ENCODE data around the gene AHNAK2.
"Not testable (repeated sequence)": the region's sequence is repeated elsewhere in the genome, so short reads cannot be mapped to it uniquely, and the experiment has no call there.

AHNAK2 gene

DNA sequence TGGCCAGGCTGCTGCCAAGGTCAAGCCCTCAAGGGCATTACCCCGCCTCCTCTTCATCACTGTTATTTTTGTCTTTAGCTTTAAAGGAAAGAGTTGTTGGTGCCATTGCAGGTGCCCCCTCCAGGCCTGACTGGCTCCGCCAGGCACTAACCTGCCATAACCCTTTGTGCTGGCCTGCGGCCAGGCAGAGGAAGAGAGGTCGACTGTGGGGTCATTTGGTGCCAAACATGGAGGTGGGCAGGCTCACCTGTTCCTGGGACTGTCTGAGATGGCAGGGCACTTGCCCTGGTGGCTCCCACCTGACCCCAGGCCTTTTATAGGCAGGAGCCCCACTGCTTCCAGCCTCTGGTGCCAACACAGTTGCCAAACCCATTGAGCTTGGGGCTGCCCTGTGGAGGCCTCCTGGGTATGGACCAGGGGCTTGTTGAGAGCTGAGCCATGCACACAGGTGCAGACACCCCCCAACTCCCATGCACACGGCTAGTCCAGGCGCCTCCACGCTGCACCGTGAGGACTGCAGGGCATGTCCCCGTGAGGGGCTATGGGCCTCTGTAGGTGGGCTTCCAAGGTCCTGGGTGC lies 82.9 kb downstream of the AHNAK2 start:
- DNase-seq: no peak

DNA sequence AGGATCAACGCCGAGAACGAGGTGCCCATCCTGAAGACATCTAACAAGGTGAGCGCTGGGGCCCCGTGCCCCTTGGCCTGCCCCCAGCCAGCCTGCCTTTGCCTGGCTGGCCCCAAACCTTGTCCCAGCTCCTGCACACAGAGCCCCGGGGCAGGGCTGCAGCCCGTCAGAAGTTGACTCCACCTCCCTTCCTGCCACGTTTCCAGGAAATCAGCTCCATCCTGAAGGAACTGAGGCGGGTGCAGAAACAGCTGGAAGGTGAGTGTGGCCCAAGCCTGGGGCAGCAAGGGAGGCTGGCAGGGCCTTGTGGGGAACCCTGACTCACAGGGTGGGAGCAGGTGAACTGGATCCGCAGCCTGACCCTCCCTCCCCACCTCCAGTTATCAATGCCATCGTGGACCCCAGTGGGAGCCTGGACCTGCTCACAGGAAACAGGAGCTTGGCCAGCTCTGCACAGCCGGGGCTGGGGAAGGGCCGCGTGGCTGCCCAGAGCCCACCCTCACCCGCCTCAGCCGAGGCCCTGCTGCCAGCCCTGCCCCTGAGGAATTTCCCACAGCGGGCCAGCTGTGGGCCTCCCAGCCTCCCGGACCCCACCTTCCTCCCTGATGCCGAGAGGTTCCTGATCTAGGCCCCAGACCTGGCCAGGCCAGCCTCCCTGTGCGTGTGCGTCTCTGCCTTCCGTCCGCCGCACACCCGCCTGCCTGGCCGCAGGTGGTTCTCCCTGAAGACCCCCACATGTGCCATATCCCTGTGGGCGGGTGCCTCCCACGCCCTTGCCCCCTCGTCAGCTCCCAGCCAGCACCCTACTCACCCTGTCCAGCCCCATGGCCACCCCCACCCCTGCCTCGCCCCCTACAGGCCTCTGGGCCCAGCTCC lies 83.6 kb downstream of the AHNAK2 start:
- no peak for DNase-seq

DNA sequence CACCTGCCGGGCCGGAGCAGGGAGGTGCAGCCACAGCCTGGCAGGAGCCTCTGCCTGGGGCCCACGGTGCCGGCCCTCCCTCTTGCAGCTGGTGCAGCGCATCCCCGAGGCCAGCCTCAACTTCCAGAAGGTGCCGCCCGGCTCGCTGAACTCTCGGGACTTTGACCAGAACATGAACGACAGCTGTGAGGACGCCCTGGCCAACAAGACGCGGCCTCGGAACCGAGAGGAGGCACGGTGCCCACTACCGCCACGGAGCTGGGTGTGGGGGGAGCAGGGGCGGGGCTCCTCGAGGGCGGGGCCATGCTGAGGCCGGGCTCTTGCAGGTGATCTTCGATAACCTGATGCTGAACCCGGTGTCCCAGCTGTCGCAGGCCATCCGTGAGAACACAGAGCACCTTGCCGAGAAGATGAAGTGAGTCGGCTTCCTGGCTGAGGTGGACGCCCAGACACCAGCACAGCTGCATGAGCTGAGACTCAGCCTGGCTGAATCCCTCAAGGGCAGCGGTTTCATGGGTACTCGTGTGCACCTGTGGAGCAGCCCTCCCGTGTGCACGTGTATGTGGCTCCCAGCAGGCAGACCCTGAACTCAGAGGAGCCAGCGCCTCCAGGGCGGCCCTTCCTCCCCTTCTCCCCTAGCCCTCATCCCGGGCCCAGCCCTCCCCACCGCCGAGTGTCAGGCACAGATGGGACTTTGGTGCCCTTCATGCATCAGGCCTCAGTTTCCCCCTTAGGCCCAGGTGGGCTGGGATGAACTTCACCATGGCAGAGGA lies 84.6 kb downstream of the AHNAK2 start:
- DNase-seq: no peak

DNA sequence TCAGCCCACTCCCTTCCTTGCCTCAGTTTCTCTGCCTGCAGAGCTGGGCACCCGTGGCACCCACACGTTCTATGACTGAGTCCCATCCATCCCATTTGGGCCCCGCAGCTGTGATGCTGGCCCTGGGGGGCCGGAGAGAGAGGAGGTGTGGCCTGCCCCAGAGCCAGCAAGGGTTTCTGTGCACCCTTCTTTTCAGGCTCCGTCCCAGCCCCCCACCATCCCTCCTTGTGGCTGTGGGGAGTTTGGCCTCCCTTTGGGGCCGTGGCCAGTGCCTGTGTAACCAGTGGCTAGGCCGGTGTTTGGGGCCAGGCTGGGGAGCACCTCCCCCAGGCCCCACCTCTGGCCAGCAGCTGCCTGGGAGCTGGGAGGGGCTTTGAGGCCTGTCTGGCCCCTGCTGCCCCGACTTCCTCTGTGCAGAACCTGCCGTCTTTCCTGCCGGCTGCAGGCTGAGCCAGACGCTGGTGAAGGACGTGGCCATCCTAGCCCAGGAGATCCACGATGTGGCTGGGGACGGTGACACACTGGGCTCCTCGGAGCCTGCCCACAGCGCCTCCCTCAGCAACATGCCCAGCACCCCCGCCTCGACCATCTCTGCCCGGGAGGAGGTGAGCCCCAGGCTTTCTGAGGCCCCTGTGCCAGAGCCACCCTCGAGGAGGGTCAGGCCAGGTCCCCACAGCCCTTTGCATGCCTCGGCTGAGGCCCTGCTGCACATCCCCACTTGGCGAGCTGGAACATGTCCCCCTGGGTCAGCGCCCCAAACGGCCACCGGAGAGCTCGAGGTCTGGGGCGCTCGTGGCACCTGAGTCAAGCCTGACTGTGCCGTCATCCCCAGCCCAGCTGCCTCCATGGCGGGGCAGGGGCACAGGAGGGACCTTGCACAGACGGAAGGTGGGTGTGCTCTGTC lies 85.4 kb downstream of the AHNAK2 start:
- DNase-seq: no peak

DNA sequence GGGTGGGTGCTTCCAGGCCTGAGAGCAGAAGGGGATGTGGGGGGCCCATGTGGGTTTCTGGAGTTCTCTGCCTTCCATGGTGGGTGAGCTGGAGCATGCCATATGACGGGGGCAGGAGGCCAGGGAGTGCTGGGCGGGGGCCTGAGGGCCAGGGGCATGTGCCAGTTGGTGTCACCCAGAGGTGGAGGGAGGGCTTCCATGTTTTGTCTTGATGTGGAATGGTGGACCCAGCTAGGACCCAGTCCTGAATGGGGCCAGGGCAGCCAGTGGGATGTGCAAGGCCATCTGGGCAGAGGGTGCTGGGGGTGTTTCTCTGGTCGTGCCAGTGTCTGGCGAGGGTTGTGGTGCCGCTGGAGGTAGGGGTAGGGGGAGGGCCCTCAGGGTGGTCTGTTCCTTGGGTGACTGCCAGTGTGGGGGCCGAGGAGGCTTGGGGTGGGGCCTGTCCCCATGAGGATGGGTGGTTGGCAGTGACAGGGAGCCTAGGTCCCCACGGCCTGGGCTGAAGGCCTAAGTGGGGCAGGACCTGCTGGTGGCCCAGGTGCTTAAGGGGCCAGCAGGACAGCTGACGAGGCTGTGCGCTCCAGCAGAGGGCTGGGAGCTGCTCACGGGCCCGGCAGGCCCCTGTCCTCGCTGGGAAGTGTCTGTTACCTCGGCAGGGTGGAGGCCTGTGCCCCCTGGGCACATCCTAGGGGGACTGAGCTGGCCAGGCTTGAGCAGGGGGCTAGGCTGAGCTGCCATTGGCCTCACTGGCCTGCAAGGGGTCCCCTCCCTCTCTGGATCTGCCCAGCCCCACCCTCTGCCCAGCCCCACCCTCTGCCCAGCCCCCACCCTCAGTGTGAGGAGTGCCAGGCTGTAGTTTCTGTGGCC lies 86.3 kb downstream of the AHNAK2 start:
- DNase-seq: peak in 1 of 2 experiments; percentile 1

DNA sequence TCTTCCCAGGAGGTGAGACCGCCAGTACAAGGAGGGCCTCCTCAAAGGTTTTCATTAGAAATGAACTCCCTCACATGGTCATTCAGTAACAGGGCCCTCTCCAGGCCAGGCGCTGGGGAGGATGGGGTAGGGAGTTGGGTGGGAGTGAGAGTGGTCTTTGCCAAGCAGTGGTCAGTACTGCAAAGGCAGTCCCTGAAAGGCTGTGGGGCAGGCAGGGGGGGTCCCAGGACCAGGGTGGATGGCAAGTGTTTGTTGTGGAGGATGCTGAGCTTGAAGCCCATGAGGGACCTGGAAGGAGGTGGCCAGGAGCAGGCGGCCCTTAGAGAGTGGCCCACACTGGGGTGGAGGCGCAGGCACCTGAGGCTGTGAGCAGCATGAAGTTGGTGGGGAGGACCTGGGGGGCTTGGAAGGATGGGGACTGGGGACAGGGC lies 87.0 kb downstream of the AHNAK2 start:
- DNase-seq: peak in 1 of 2 experiments; percentile 1

DNA sequence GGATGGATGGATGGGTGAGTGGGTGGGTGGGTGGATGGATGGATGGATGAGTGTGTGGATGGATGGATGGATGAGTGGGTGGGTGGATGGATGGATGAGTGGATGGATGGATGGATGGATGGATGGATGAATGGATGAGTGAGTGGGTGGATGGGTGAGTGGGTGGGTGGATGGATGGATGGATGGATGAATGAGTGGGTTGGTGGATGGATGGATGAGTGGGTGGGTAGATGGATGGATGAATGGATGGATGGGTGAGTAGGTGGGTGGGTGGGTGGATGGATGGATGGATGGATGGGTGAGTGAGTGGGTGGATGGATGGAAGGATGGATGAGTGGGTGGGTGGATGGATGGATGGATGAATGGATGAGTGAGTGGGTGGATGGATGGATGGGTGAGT lies 87.9 kb downstream of the AHNAK2 start:
- DNase-seq: not testable (repeated sequence)

DNA sequence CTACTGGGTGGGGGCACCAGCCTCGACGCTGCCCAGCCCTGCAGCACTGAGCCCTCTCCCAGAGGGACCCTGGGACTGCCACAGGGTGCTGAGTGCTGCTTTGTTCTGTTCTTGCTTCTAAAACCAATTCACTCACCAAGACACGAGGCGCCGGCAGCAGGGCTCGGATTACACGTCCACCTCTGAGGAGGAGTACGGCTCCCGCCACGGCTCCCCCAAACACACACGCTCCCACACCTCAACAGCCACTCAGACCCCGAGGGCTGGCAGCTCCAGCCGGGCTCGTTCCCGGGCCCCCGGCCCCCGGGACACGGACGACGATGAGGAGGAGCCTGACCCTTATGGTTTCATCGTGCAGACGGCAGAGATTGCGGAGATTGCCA lies 88.8 kb downstream of the AHNAK2 start:
- peak in 1 of 2 experiments; percentile 1 for DNase-seq

DNA sequence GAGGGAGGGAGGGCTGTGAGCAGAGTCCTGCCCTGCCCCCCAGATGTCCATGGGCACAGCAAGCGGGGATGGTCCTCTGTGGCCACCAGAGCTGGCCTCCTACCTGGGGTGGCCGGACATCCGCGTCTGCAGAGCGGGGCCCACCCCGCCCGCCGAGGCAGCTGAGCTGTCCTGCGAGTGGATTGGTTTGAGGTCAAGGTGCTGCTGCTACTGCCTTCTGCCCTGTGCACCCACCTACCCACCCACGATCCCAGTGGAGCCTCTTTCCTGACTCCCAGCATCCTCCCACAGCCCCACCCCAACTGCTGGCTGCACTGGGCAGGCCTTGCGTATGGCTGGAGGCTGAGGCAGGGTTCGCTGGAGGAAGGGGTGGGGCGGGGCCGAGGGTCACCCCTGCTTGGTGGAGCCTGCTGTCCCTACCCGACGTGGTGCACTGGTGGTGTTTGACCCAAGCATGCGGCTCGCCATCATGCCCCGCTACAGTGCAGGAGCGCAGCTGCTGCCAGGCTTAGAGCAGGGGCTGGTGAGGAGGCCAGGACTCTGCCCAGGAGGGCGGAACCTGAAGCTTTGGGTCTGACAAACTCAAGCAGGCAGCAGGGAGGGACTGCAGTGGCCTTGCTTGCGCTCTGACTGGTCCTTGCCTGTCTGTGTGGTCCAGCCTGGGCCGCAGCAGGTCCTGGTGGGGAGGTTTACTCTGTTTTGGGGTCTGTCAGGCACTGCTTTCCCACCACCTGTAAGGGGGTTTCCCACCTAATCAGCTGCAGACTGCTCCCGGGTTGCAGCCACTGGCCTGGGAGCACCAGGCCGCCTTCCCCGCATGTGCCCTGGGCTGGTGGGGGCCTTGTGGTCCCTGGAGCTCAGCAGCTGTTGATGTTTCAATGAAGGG lies 89.4 kb downstream of the AHNAK2 start:
- DNase-seq: peak in 1 of 2 experiments; percentile 1

DNA sequence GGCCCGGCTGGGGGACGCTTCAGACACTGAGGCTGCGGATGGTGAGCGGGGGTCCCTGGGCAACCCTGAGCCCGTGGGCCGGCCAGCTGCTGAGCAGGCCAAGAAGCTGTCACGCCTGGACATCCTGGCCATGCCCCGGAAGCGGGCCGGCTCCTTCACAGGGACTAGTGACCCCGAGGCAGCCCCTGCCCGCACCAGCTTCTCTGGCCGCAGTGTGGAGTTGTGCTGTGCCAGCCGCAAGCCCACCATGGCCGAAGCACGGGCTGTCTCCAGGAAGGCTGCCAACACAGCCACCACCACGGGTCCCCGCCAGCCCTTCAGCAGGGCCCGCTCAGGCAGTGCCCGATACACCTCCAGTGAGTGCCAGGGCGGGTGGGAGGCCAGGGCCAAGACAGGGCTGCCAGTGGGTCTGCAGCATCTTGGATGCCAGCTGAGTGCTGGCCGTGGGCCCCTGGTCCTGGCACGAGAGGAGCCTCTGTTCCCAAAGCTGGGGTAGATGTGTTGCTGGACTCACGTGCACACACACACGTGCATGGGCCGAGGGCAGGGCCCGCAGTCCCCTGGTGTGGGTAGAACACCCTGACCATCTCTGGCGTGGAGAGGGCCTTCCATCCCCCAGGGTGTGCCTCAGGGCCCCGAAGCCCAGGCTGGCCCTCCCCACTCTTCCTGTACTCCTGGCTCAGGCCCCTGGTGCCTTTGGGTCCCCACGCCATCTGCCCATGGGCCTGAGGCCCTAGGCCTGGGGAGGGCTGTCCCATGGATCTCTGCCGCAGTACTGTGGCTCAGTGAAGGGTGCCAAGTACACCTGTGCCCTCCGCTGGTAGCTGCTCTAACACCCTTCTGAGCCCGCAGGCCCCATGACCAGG lies 90.3 kb downstream of the AHNAK2 start:
- peak in 1 of 2 experiments; percentile 1 for DNase-seq

Measured in activated CD4-positive, alpha-beta T cell treated with anti-CD3 and anti-CD28 coated beads, Interleukin-2, amount 50 U/mL, for 48 hours (primary cell).